ENCODE results near the gene GALNT9.
A peak's percentile ranks its signal among the peaks of the same experiment; 100 is the strongest.

The GALNT9 gene

GRCh38 chr12:132344181-132344580, 14.8 kb upstream of the GALNT9 start:
- no peak for DNase-seq (ENCODE audit: low read depth)

DNA sequence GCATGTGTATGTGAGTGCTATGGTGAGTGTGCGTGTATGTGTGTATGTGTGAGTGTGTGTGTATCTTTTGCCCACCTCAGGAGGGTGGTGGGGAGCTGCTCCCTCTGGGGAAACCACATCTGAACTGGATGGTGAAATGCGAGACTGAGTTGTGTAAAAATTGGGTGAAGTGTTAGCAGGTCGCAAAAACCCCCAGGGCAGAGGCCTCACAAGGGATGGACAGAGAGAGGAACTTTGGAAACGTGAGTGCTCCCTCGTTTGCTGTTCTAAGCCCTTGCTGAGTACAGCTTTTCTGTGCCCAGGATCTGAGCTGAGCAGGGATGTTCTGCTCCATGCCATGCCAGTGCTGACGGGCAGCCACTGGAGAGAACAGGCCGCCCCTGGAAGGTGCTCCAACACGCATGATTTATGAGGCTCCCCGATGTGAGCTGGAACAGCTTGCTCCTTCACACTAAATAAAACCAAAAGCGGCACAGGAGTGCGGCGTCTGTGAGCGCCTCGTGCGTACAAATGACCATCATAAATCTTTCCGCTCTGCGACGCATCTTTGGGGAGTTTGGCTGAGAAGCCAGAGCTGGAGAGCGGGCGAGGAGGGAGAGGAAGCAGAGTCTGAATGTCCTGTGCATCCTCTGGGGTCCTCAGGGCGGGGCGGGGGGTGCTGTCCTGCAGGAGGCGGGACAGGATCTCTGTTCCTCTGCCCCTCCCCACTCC, 14.1 kb upstream of the GALNT9 start:
- DNase-seq (ENCODE audit: low read depth): no peak

- DNase-seq (ENCODE audit: low read depth): no peak
Measured at GRCh38 chr12:132342251-132343227, 13.2 kb upstream of the GALNT9 start.

DNA sequence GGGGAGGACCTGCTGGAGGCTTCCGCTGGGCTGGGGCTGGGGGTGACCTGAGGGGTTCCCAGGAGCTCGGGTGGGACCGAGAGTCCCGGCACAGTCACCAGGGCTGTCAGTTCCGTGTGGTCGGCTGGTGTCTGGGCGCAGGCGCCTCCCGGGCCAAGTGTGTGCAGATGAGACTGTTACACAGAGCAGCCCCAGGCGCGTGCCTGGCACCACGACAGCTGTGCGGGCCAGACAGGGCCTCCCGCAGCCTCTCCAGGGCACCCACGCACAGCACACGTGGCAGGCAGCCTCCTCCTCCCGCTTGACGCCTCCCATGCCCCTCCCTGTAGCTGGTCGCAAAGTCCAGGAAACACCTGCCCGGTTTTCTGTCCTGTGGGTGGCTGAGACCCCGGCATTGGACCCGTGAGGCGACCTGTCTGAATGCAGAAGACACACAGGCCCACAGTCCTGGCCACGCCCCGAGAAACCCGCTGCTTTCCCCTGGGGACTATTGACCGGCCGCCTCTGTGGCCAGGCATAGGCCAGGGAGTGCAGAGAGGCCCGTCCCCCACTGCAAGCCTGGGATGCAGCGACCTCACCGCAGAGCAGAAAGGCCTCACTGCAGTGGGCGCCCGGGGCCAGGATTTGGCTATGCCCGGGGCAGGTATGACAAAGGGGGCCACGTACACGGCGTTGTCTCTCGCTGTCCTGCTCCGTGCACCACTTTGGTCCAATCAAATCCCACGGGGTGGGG, 12.1 kb upstream of the GALNT9 start:
- DNase-seq (ENCODE audit: low read depth): no peak

- DNase-seq (ENCODE audit: low read depth): no peak
Measured at GRCh38 chr12:132340266-132341035, 11.1 kb upstream of the GALNT9 start.

GRCh38 chr12:132339856-132340255, 10.5 kb upstream of the GALNT9 start:
- no peak for DNase-seq (ENCODE audit: low read depth)

- DNase-seq (ENCODE audit: low read depth): no peak
Measured at GRCh38 chr12:132338781-132339180, 9.4 kb upstream of the GALNT9 start.

DNA sequence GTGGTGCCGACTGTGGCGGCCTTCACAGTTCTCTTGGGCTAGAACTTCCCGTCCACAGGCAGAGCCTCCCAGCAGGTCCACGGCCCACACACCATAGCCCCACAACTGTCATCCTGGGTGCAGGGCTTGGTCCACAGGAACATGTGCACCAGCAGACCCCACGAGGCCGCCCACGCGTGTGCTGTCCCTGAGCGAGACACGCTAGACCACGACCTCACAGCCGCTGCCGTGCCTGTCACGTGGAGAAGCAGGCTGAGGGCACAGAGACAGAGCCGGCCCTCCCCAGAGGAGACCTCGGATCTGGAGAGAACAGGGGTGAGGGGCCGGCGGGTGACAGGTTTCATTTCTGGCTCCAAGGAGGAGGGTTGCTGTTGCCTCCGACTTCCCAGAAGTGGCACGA, 8.9 kb upstream of the GALNT9 start:
- DNase-seq (ENCODE audit: low read depth): no peak

- DNase-seq (ENCODE audit: low read depth): no peak
Measured at GRCh38 chr12:132337557-132337956, 8.2 kb upstream of the GALNT9 start.

DNA sequence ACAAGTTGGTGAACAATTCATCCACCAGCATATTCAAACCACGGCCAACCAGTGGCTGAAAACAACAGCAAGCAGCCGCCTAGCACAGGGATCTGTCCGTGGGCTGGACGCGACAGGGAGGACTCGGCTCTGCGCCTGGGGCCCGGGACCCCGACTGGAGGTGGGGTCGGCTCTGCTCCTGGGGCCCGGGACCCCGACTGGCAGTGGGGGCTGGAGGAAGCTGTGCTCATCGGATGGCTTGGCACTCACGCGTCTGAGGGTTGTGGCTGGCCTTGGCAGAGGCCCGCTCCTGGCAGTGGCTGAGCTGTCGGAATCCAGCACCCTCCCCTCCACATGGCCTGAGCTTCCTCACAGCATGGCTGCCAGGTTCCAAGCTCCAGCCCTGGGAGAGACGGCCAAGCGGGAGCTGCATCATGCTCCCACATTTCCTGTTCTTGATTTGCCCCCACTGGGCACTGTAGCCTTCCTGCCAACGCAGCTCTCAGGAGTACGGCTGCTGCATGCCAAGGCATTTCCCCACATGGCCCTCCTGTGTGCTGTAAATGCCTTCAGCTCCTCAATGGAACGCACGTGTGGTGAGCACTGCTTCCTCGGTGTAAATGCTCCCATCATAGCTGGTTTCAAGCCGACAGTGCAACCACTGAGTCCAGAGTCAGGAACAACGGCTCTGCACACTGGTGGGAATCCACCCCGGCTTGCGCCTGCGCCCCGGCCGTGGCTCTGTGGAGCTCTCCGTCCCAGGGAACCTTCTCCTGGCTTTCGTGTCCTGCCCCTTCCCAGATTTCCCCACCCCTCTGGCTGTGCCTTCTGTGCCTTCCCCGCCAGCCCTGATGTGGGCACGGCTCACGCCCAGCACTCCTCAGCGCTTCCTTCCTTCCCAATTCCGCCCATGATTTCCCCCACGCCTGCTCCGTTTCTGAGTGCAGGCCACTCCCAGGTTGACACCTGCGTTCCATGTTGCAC, 7.3 kb upstream of the GALNT9 start:
- no peak for DNase-seq (ENCODE audit: low read depth)

- DNase-seq (ENCODE audit: low read depth): no peak
Measured at GRCh38 chr12:132335179-132335756, 5.9 kb upstream of the GALNT9 start.

GRCh38 chr12:132333766-132334165, 4.4 kb upstream of the GALNT9 start:
- no peak for DNase-seq (ENCODE audit: low read depth)

GRCh38 chr12:132333273-132333672, 3.9 kb upstream of the GALNT9 start:
- DNase-seq (ENCODE audit: low read depth): no peak

DNA sequence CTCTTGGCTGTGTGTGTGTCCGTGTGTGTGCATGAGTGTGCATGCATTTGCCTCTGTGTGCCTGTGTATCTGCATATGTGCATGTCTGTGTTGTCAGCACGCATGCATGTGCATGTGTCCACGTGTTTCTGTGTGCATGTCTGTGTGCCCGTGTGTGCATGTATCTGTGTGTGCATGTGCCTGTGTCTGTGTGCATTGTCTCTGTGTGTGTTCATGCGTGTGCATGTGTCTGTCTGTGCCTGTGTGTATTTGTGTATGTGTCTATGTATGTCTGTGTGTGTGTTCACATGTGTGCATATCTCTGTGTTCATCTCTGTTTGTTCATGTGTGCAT, 1.1 kb upstream of the GALNT9 start:
- DNase-seq (ENCODE audit: low read depth): no peak

DNA sequence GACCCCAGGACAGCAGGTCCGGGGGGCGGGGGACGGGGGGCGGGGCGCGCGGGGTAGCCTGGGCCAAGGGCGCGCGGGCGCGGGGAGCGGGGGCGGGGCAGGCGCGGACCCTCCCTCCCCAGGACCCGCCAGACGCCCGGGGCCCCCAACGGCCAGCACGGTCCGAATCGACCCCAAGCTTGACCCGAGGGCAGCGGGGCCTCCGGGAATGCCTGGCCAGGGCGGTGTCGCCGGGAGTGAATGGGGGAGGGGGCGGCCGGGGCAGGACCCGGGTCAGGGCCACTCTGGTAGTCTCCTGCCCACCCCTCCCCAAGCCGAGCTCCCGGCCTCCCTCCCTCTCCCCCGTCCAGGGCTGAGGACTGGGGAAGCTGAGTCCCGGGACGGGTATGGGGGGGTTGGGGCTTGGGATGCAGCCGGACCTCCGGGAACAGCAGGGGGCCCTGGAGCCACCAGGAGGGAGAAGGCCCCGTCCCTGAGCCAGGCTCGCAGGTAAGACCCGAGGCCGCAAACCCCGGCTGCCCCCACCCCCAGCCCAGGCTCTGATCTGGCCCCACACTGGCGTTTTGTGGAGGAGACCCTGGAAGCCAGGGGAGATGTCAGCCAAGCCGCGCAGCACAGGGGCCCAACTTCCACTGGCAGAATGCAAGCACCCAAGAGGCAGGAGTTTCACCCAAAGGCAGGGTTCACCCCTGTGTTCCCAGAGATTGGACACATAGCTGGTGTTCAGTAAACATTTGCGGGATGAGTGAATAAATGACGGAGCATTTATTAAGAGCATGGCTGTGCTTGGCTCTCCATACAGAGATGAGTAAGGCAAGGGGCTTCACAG, 545 bp upstream of the GALNT9 start:
- DNase-seq (ENCODE audit: low read depth): no peak

DNA sequence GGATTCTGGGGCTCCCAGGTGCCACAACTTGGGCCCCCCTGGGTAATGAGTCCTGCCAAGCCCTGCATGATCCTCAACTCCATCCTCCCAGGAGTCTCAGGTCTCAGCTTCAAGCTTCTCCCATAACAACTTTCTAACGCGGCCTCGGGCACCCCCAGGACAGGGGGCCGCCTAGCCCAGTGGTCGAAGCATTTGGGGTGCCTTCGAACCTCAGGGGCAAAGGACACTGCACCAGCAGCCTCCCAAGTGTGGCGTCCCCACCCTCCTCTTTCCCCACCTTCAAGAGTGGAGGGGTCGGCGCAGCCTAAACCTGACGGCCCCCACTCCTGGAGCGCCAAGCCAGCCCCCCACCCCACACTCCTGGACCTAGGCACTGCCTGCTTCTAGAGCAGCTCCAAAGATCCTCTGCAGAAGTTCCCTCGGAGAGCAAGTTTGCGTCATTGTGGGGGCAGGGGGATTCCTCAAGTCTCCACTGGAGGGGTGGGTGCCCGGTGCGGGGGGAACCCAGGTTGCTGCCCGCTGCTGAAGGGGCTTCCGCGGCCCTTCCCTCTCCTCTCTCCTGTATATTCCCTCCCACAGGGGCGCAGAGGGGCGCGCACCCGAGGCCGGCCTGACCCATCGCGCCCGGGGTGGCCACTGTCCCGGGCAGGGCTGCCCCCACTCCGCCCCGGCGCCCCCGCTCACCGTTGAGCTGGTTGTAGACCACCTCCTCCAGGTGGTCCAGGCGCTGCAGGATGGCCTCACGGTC, 933 bp downstream of the GALNT9 start:
- no peak for DNase-seq (ENCODE audit: low read depth)

DNA sequence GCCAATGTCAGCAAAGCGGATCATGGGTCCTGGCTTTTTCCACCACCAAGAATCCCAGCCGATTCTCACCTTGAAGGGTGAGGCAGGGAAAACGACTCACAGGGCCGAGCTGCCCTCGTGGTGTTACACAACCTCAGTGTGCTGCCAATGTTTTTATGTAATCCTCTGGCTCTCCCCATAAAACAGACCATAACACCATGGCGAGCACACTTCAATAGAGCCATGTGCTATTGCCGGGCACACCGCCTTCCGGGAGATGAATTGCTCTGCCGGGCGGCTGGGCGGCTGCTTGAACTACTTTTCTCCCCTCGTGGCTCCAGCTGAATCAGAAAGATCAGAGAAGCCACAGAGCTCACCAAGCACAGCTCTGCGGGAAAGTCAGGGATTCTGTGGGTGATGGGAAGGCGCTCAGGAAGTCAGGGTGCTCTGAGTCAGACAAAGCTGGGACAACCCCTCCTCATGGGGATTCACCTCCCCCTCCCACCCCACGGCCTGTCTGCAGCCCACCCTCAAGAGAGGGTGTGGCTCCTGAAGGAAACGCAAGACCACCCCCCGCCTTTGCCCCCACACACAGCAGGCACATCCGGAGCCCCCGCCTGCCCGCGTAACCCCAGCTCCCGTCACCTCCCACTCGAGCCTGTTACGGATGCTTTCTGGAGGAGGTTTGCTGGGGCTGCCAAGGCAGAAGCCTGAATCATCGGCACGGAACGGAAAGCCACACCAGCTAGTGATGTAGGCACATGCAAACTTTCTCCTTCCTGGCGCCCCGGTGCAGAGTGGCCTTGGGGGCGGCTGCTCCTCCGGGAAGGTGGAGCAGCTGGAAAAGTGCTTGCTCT, 1.8 kb downstream of the GALNT9 start:
- peak; percentile 65 for DNase-seq (ENCODE audit: low read depth)

DNA sequence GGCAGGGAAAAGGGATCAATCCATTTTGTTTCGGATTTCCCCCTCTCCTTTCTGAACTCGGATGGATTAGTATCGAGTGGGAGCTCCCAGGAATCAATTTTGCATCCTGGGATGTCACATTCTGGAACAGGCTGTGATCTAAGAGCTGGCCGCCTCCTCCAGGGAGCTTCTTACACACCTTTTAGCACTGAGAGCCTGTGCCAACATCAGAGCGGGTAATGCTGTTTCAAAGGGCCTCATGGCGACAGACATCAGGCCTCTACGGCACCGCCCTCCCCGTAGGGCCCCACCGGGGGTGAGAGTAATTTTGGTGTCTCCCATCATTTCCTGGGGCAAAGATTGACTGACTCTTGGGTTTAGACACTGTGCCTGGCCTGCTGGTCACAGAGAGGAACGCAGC, 2.7 kb downstream of the GALNT9 start:
- DNase-seq (ENCODE audit: low read depth): no peak

All from GM04504 (cell line).